ENCODE measurements around the gene CFL1.

DNA sequence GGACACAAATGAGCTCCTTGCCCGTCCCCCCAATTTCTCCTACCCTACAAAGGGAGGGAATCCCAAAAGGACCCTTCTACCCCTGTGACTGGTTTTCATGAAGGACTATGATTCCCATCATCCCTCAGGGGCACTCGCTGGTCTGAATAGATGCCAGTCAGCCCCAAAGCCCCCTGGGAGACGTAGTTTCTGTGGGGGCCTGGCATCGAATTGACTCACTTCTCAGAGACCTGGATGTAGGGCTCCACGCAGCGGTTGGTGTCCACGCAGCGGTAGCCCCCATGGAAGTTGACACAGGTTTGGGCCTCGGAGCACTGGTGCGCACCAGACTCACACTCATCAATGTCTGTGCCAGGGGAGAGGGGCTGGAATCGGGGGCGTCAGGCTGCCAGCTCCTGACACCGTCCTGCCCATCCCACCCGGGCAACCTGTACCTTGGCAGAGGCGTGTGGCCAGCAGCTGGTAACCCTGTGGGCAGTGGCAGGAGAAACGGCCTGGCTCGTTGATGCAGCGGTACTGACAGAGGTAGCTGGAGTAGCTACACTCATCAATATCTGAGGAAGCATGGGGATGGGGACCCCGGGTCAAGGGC is 10.2 kb upstream of the CFL1 start:
- TF ChIP-seq, protein P1, sequence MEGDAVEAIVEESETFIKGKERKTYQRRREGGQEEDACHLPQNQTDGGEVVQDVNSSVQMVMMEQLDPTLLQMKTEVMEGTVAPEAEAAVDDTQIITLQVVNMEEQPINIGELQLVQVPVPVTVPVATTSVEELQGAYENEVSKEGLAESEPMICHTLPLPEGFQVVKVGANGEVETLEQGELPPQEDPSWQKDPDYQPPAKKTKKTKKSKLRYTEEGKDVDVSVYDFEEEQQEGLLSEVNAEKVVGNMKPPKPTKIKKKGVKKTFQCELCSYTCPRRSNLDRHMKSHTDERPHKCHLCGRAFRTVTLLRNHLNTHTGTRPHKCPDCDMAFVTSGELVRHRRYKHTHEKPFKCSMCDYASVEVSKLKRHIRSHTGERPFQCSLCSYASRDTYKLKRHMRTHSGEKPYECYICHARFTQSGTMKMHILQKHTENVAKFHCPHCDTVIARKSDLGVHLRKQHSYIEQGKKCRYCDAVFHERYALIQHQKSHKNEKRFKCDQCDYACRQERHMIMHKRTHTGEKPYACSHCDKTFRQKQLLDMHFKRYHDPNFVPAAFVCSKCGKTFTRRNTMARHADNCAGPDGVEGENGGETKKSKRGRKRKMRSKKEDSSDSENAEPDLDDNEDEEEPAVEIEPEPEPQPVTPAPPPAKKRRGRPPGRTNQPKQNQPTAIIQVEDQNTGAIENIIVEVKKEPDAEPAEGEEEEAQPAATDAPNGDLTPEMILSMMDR (IDR thresholded peaks at IDR 0.05): no peak
- no peak for TF ChIP-seq POLR2A (IDR thresholded peaks at IDR 0.05)

All from vagina (tissue), 2 donors.